NCI-H146 treated with DMSO at 0.1 percent for 48 hours (cell line): ENCODE measurements around the gene SLCO1C1.
"Not testable (repeated sequence)": the region's sequence is repeated elsewhere in the genome, so short reads cannot be mapped to it uniquely, and the experiment has no call there.

Experiments used
- DNase-seq: peaks from one replicate; lab custom pipeline; 2025; ENCODE audit not compliant: unreplicated experiment; lab: John Stamatoyannopoulos, UW

The SLCO1C1 gene

DNA sequence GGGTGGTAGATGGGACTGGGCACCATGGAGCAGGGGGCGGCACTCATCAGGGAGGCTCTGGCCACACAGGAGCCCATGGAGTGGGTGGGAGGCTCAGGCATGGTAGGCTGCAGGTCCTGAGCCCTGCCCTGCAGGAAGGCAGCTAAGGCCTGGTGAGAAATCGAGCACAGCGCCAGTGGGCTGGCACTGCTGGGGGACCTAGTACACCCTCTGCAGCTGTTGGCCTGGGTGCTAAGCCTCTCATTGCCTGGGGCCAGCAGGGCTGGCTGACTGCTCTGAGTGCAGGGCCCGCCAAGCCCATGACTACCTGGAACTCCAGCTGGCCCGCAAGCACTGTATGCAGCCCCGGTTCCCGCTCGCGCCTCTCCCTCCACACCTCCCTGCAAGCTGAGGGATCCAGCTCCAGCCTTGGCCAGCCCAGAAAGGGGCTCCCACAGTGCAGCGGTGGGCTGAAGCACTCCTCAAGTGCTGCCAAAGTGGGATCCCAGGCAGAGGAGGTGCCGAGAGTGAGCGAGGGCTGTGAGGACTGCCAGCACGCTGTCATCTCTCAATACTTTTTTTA is 88.7 kb downstream of the SLCO1C1 start:
- not testable (repeated sequence) for DNase-seq

DNA sequence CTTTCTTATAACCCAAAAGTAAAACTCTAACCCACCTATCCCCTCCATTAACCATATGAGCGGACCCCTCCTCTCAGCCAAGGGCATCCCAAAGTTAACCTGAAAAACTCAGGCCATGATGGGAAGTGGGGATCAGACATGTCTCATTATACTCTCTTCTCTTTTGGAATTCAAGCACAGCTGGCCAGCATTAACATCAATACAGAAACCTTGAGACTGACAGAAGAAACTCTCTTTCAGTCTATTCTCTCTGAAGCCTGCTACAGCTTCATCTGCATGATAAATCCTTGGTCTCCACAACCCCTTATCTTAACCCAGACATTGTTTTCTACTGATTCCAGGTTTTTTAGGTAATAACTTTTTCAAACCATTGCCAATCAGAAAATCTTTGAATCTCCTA is 97.8 kb downstream of the SLCO1C1 start:
- DNase-seq, result no peak

DNA sequence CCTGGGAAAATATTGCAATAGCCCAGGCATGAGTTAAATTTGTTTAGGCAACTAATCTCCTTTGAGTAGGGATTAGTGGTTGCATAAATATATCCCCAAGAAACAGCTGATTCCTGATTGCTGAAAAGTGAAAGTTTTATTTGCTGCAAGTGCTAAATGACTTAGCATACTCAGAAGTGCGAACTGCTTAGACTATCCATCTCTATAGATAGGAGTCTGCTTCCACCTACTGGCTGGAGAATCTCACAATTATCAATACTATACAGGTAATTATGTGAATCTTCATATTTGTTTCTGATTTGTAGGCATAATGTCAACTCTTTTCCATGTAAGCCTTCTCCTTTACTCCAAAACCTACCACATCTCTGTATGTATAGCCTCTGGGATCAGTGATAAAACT is 103.4 kb downstream of the SLCO1C1 start:
- DNase-seq, result peak; percentile 18

DNA sequence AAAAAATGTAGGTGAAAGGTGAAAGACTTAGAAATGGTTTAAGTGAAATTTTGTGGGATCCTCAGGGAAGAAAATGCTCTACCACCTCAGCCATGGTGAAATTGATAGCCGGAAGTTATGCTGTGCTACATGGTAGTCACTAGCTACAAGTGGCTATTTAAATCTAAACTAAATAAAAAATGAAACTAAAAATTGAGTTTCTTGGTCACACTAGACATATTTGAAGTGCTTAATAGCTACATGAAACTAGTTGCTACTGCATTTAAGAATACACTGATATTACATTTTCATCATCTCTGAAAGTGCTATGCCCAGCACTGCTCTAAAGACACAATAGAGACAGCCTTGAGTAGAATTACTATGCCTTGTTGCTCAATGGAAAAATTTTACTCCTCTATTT is 105.0 kb downstream of the SLCO1C1 start:
- no peak for DNase-seq

DNA sequence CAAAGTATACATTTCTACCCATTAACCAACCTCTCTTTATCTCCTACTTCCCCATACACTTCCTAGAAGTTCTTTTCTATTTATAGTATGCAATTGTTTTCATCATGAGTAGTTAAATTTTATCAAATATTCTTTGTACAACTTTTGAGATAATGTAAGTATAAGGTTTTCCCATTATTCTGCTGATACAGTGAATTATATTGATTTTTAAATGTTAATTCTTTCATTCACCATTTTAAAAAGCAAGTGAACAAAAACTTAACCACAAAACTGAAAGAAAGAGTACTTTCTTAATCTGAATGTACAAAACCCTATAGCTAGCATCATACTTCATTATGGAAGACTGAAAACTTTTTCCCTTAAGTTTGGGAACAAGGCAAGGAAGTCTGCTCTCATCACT is 105.9 kb downstream of the SLCO1C1 start:
- DNase-seq, result no peak
